Measurements from ENCODE around the gene TCF4.

TCF4 gene

GRCh38 chr18:55234366-55235093 lies 353.5 kb downstream of the TCF4 start:
- peaks cover 2% of the 10 kb centered on the region for H3K36me3 ChIP-seq (ENCODE audit: control insufficient read depth, insufficient read depth, low read length)
- no peak overlapping the region for H3K9ac ChIP-seq (ENCODE audit: low read depth, low read length)
- H3K4me1 ChIP-seq (ENCODE audit: control insufficient read depth, insufficient read depth, low read length): no peaks in the 10 kb centered on the region
- H3K9me3 ChIP-seq (ENCODE audit: control insufficient read depth, insufficient read depth, low read length): no peaks in the 10 kb centered on the region
- no peak overlapping the region for H3K4me3 ChIP-seq (ENCODE audit: low read depth, low read length)
- no peaks in the 10 kb centered on the region for H3K27me3 ChIP-seq (ENCODE audit: control insufficient read depth, insufficient read depth, low read length)

DNA sequence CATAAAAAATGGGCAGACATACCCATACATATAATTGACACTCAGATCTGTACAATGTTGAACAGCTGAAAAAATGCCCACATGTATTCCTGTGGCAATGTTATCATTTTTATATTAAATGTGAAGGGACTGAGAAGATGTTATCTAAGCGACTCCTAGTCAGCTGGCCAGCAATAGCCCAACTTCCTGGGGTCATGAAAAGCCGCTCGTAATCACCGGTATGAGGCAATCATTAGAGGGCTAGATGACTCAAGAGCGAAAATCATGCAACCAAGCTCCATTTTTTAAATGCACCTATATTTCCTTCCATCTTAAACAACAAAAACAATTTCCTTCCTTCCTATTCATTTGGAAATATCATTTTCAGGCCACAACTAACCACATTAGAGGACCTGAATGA lies 354.1 kb downstream of the TCF4 start:
- H3K4me1 ChIP-seq (ENCODE audit: control insufficient read depth, insufficient read depth, low read length): no peaks in the 10 kb centered on the region
- H3K27me3 ChIP-seq (ENCODE audit: control insufficient read depth, insufficient read depth, low read length): no peaks in the 10 kb centered on the region
- H3K36me3 ChIP-seq (ENCODE audit: control insufficient read depth, insufficient read depth, low read length): peaks cover 2% of the 10 kb centered on the region
- H3K4me3 ChIP-seq (ENCODE audit: low read depth, low read length): no peak overlapping the region
- H3K9me3 ChIP-seq (ENCODE audit: control insufficient read depth, insufficient read depth, low read length): no peaks in the 10 kb centered on the region
- H3K9ac ChIP-seq (ENCODE audit: low read depth, low read length): no peak overlapping the region

DNA sequence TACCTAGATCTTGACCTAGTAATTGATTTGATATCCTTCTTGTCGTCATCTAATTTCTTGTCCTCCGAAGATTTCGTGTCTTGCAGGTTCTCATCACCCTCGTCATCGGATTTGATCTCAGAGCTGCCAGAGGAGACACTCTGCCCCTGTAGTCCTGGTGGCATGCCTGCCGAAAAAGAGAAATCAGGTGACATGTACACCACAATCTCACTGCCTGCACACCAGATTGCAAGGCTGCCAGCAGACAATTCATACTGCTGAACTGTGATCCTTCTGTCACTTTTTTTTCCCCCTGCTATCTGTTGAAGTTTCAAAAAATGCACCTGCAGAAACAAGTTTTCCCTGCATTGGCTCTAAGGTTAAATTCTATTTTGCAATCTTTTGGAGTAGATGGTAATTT lies 355.5 kb downstream of the TCF4 start:
- no peaks in the 10 kb centered on the region for H3K27me3 ChIP-seq (ENCODE audit: control insufficient read depth, insufficient read depth, low read length)
- no peak overlapping the region for H3K9ac ChIP-seq (ENCODE audit: low read depth, low read length)
- peaks cover 2% of the 10 kb centered on the region for H3K36me3 ChIP-seq (ENCODE audit: control insufficient read depth, insufficient read depth, low read length)
- no peak overlapping the region for H3K4me3 ChIP-seq (ENCODE audit: low read depth, low read length)
- no peaks in the 10 kb centered on the region for H3K4me1 ChIP-seq (ENCODE audit: control insufficient read depth, insufficient read depth, low read length)
- no peaks in the 10 kb centered on the region for H3K9me3 ChIP-seq (ENCODE audit: control insufficient read depth, insufficient read depth, low read length)

- Histone ChIP-seq H3K4me1 (ENCODE audit: control insufficient read depth, insufficient read depth, low read length) (no peaks in the 10 kb centered on the region), H3K4me3 (ENCODE audit: low read depth, low read length) (no peak overlapping the region), H3K9ac (ENCODE audit: low read depth, low read length) (no peak overlapping the region), H3K36me3 (ENCODE audit: control insufficient read depth, insufficient read depth, low read length) (peaks cover 2% of the 10 kb centered on the region), H3K9me3 (ENCODE audit: control insufficient read depth, insufficient read depth, low read length) (no peaks in the 10 kb centered on the region), H3K27me3 (ENCODE audit: control insufficient read depth, insufficient read depth, low read length) (no peaks in the 10 kb centered on the region)
Observed at GRCh38 chr18:55229682-55230081, 358.3 kb downstream of the TCF4 start.

DNA sequence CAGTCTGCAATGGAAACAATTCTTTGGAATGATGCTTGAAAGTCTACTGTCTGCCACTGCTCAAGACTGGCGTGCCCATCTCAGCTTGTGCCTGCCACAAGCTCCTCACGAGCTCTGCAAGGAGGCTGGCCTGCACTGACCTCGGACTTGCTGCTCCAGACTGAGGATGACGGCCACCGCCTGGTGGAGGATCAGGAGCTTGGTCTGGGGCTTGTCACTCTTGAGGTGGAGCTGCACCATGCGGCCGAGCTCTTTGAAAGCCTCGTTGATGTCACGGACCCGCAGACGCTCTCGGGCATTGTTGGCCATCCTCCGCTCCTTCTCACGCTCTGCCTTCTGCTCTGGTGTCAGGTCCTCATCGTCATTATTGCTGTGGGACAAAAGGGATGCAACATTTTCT lies 359.3 kb downstream of the TCF4 start:
- no peaks in the 10 kb centered on the region for H3K27me3 ChIP-seq (ENCODE audit: control insufficient read depth, insufficient read depth, low read length)
- peaks cover 2% of the 10 kb centered on the region for H3K36me3 ChIP-seq (ENCODE audit: control insufficient read depth, insufficient read depth, low read length)

DNA sequence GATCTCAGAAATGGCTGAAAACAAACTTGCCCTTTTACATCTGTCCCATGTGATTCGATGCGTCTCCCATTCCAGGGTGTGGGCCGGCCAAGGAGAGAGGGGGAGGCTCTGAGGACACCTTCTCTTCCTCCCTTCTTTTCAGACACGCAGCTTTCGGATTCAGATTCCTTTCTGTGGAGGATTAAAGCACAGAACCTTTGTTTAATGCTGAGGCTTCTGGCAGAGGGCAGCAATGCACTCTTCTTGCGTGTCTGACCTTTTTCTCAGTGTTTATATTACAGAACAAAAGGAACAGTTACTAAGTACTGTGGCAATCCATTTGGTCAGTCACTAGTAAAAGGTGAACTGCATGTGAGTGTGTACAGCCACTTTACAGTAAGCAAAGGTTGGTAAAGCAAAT lies 359.8 kb downstream of the TCF4 start:
- H3K9ac ChIP-seq (ENCODE audit: low read depth, low read length): no peak overlapping the region
- no peaks in the 10 kb centered on the region for H3K4me1 ChIP-seq (ENCODE audit: control insufficient read depth, insufficient read depth, low read length)
- peaks cover 2% of the 10 kb centered on the region for H3K36me3 ChIP-seq (ENCODE audit: control insufficient read depth, insufficient read depth, low read length)

More for the DNA sequence above, 359.3 kb downstream of the TCF4 start:
- Histone ChIP-seq H3K9me3 (ENCODE audit: control insufficient read depth, insufficient read depth, low read length) (no peaks in the 10 kb centered on the region), H3K4me1 (ENCODE audit: control insufficient read depth, insufficient read depth, low read length) (no peaks in the 10 kb centered on the region), H3K4me3 (ENCODE audit: low read depth, low read length) (no peak overlapping the region), H3K9ac (ENCODE audit: low read depth, low read length) (no peak overlapping the region)

DNA sequence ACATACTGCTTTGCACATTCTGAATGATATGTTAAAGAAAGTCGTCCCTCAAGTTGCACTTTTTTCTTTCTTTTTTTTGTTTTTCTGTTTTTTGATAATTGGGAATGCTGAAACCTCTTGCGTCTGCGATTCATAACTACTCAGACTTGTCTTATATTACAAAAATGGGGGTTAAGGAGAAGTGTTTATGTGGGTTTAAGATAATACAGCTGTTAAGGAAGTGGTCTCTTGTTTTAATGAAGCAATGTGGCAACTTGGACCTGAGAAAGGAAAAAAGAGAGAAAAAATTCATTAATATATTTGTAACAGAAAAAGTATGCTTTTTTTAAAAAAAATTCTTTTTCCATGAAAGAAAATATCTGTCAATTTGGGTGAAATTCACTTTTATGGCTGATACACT lies 360.2 kb downstream of the TCF4 start:
- Histone ChIP-seq H3K9ac (ENCODE audit: low read depth, low read length) (no peak overlapping the region), H3K4me3 (ENCODE audit: low read depth, low read length) (no peak overlapping the region), H3K9me3 (ENCODE audit: control insufficient read depth, insufficient read depth, low read length) (no peaks in the 10 kb centered on the region), H3K36me3 (ENCODE audit: control insufficient read depth, insufficient read depth, low read length) (peaks cover 2% of the 10 kb centered on the region), H3K27me3 (ENCODE audit: control insufficient read depth, insufficient read depth, low read length) (no peaks in the 10 kb centered on the region), H3K4me1 (ENCODE audit: control insufficient read depth, insufficient read depth, low read length) (no peaks in the 10 kb centered on the region)

More for the DNA sequence above, 359.8 kb downstream of the TCF4 start:
- Histone ChIP-seq H3K9me3 (ENCODE audit: control insufficient read depth, insufficient read depth, low read length) (no peaks in the 10 kb centered on the region), H3K4me3 (ENCODE audit: low read depth, low read length) (no peak overlapping the region), H3K27me3 (ENCODE audit: control insufficient read depth, insufficient read depth, low read length) (no peaks in the 10 kb centered on the region)

DNA sequence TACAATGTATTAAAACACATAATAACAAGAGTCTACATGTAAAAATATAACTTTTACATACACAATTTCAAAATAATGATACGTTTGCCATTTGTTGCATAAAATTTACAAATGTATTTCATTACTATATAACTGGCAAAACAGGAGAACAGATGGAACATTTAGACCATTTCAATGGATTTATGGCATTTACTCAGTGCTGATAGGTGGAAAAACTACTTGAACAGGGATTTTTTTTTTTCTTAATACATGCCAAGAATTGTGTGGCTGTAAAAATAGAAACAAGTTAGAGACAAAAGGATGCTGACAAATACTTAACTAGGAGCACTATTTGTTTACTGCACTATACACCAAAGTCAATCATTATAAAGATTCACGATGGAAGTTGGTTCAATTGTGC lies 361.9 kb downstream of the TCF4 start:
- Histone ChIP-seq H3K36me3 (ENCODE audit: control insufficient read depth, insufficient read depth, low read length) (no peaks in the 10 kb centered on the region), H3K4me1 (ENCODE audit: control insufficient read depth, insufficient read depth, low read length) (no peaks in the 10 kb centered on the region), H3K4me3 (ENCODE audit: low read depth, low read length) (no peak overlapping the region), H3K9me3 (ENCODE audit: control insufficient read depth, insufficient read depth, low read length) (no peaks in the 10 kb centered on the region), H3K27me3 (ENCODE audit: control insufficient read depth, insufficient read depth, low read length) (no peaks in the 10 kb centered on the region), H3K9ac (ENCODE audit: low read depth, low read length) (no peak overlapping the region)

- H3K4me1 ChIP-seq (ENCODE audit: control insufficient read depth, insufficient read depth, low read length): no peaks in the 10 kb centered on the region
- no peak overlapping the region for H3K9ac ChIP-seq (ENCODE audit: low read depth, low read length)
- H3K27me3 ChIP-seq (ENCODE audit: control insufficient read depth, insufficient read depth, low read length): no peaks in the 10 kb centered on the region
- H3K9me3 ChIP-seq (ENCODE audit: control insufficient read depth, insufficient read depth, low read length): no peaks in the 10 kb centered on the region
- no peaks in the 10 kb centered on the region for H3K36me3 ChIP-seq (ENCODE audit: control insufficient read depth, insufficient read depth, low read length)
- H3K4me3 ChIP-seq (ENCODE audit: low read depth, low read length): no peak overlapping the region
Observed at GRCh38 chr18:55224086-55224625, 363.8 kb downstream of the TCF4 start.

- H3K4me3 ChIP-seq (ENCODE audit: low read depth, low read length): no peak overlapping the region
- no peak overlapping the region for H3K9ac ChIP-seq (ENCODE audit: low read depth, low read length)
- H3K9me3 ChIP-seq (ENCODE audit: control insufficient read depth, insufficient read depth, low read length): no peaks in the 10 kb centered on the region
- no peaks in the 10 kb centered on the region for H3K36me3 ChIP-seq (ENCODE audit: control insufficient read depth, insufficient read depth, low read length)
- H3K27me3 ChIP-seq (ENCODE audit: control insufficient read depth, insufficient read depth, low read length): no peaks in the 10 kb centered on the region
- no peaks in the 10 kb centered on the region for H3K4me1 ChIP-seq (ENCODE audit: control insufficient read depth, insufficient read depth, low read length)
Observed at GRCh38 chr18:55221622-55222021, 366.4 kb downstream of the TCF4 start.

GRCh38 chr18:55220523-55220922 lies 367.5 kb downstream of the TCF4 start:
- Histone ChIP-seq H3K36me3 (ENCODE audit: control insufficient read depth, insufficient read depth, low read length) (no peaks in the 10 kb centered on the region), H3K4me1 (ENCODE audit: control insufficient read depth, insufficient read depth, low read length) (no peaks in the 10 kb centered on the region), H3K9me3 (ENCODE audit: control insufficient read depth, insufficient read depth, low read length) (no peaks in the 10 kb centered on the region), H3K4me3 (ENCODE audit: low read depth, low read length) (no peak overlapping the region), H3K9ac (ENCODE audit: low read depth, low read length) (no peak overlapping the region), H3K27me3 (ENCODE audit: control insufficient read depth, insufficient read depth, low read length) (no peaks in the 10 kb centered on the region)

GRCh38 chr18:55219823-55220222 lies 368.2 kb downstream of the TCF4 start:
- Histone ChIP-seq H3K9me3 (ENCODE audit: control insufficient read depth, insufficient read depth, low read length) (no peaks in the 10 kb centered on the region), H3K4me3 (ENCODE audit: low read depth, low read length) (no peak overlapping the region), H3K36me3 (ENCODE audit: control insufficient read depth, insufficient read depth, low read length) (no peaks in the 10 kb centered on the region), H3K4me1 (ENCODE audit: control insufficient read depth, insufficient read depth, low read length) (peaks cover 5% of the 10 kb centered on the region), H3K27me3 (ENCODE audit: control insufficient read depth, insufficient read depth, low read length) (no peaks in the 10 kb centered on the region), H3K9ac (ENCODE audit: low read depth, low read length) (no peak overlapping the region)

All from iPS-15b (cell line).